Endothelial cell of umbilical vein (primary cell): Measurements from ENCODE around the gene MDH2. TPM values are rescaled to one million over a fixed set of nuclear protein-coding genes. Genes with fewer than 3 reads are reported as not detected.

Experiments
- BruUV-seq: library from RNA; stranded (reverse); fragments of 400-500 nt; replicated peaks from 2 replicates; lab custom pipeline; 2021; lab: Mats Ljungman, UMichigan
- CTCF ChIA-PET: fragments of 300-600, 350-600 bp; sonication (Branson Sonifier 250); formaldehyde crosslinking; loops from one replicate; lab custom pipeline; 2021; ENCODE audit warnings: antibody characterized with exemption, inconsistent platforms; lab: Charles Lee
- POLR2A ChIA-PET: fragments of 300-600, 350-600 bp; sonication (Branson Sonifier 250); formaldehyde crosslinking; loops from one replicate; lab custom pipeline; 2021; ENCODE audit warnings: antibody characterized with exemption, inconsistent platforms; lab: Charles Lee
- DNase-seq: peaks from one replicate; pipeline ENCODE4 v3.0.0-alpha.2; 2011; ENCODE audit warnings: low read depth, low spot score
- FAIRE-seq: peaks from 2 replicates; lab custom pipeline; 2011; peaks lifted over from hg19 to GRCh38; lab: Jason Lieb, UNC
- H2AFZ ChIP-seq: 2 replicates; pipeline ENCODE4 v1.6.0; 2012; ENCODE audit warnings: low read depth, low read length, control low read depth, inconsistent platforms
- H3K27ac ChIP-seq: 2 replicates; pipeline ENCODE4 v1.5.1; 2011; ENCODE audit warnings: low read depth, mild to moderate bottlenecking, control low read depth, low read length, moderate library complexity; ENCODE audit not compliant: insufficient read depth
- H3K27me3 ChIP-seq, 2 experiments: 2 replicates each; pipeline versions ENCODE4 v1.6.0 to v1.6.1; 2011; ENCODE audit warnings: low read length in 2 of 2, mixed read lengths in 1 of 2; ENCODE audit not compliant: control insufficient read depth in 2 of 2, insufficient read depth in 2 of 2
- H3K36me3 ChIP-seq, 2 experiments: 2 replicates in 1 of 2; 3 replicates in 1 of 2; pipeline ENCODE4 v1.5.1; 2011; ENCODE audit warnings: low read length in 2 of 2, mild to moderate bottlenecking in 1 of 2, moderate library complexity in 1 of 2; ENCODE audit not compliant: control insufficient read depth in 2 of 2, insufficient read depth in 2 of 2; ENCODE audit errors: extremely low read depth in 1 of 2
- H3K4me1 ChIP-seq: 3 replicates; pipeline ENCODE4 v1.5.1; 2011; ENCODE audit warnings: mild to moderate bottlenecking, low read length; ENCODE audit not compliant: control insufficient read depth, insufficient read depth; ENCODE audit errors: extremely low read depth
- H3K4me2 ChIP-seq: 2 replicates; pipeline ENCODE4 v1.6.1; 2011; ENCODE audit warnings: low read length, control low read depth, mixed read lengths; ENCODE audit not compliant: insufficient read depth
- H3K4me3 ChIP-seq, 3 experiments: fragments of 200-600 bp in 1 of 3; sonication (generic), shearing (Covaris generic) in 1 of 3; replicated peaks in 1 of 3; 2 replicates each; pipeline ENCODE4 v1.5.1; 2011 to 2016; ENCODE audit warnings: control low read depth in 3 of 3, low read length in 3 of 3, mild to moderate bottlenecking in 2 of 3, inconsistent platforms in 1 of 3, low read depth in 1 of 3, moderate library complexity in 1 of 3; ENCODE audit not compliant: insufficient read depth in 1 of 3
- H3K79me2 ChIP-seq: 2 replicates; pipeline ENCODE4 v1.6.0; 2012; ENCODE audit warnings: low read length, inconsistent platforms; ENCODE audit not compliant: control insufficient read depth, insufficient read depth
- H3K9ac ChIP-seq: replicated peaks from 2 replicates; pipeline ENCODE3; 2011; ENCODE audit warnings: low read length, control low read depth; ENCODE audit not compliant: insufficient read depth; ENCODE audit errors: extremely low read depth
- H3K9me1 ChIP-seq: replicated peaks from 3 replicates; pipeline ENCODE4 v1.6.0; 2011; ENCODE audit warnings: mild to moderate bottlenecking, low read length; ENCODE audit not compliant: control insufficient read depth, insufficient read depth; ENCODE audit errors: extremely low read depth
- H3K9me3 ChIP-seq: replicated peaks from 2 replicates; pipeline ENCODE4 v1.5.1; 2012; ENCODE audit warnings: low read length, inconsistent platforms; ENCODE audit not compliant: control insufficient read depth, insufficient read depth
- H4K20me1 ChIP-seq: replicated peaks from 2 replicates; pipeline ENCODE3; 2011; ENCODE audit warnings: mild to moderate bottlenecking, low read length; ENCODE audit not compliant: control insufficient read depth, insufficient read depth; ENCODE audit errors: extremely low read depth
- EZH2 ChIP-seq: IDR thresholded peaks from 2 replicates; pipeline ENCODE4 v1.6.1; 2012; ENCODE audit warnings: borderline replicate concordance, low read depth, mild to moderate bottlenecking, moderate library complexity, low read length, inconsistent platforms; ENCODE audit not compliant: severe bottlenecking
- FOS ChIP-seq: IDR thresholded peaks from 2 replicates; pipeline ENCODE4 v1.6.1; 2011; ENCODE audit warnings: mild to moderate bottlenecking, low read length, moderate library complexity, borderline replicate concordance; ENCODE audit not compliant: insufficient read depth
- GATA2 ChIP-seq: IDR thresholded peaks from 2 replicates; pipeline ENCODE4 v1.7.0; 2011; ENCODE audit warnings: low read depth, mild to moderate bottlenecking, moderate library complexity, mixed read lengths, low read length; ENCODE audit not compliant: insufficient read length, insufficient read depth
- JUN ChIP-seq: IDR thresholded peaks from 2 replicates; pipeline ENCODE4 v1.6.1; 2011; ENCODE audit warnings: borderline replicate concordance, low read depth; ENCODE audit not compliant: insufficient read length, insufficient read depth
- MYC ChIP-seq: IDR thresholded peaks from one replicate; pipeline ENCODE4 v1.6.1; 2011; ENCODE audit warnings: mild to moderate bottlenecking, low read depth, low read length
- POLR2A ChIP-seq: IDR thresholded peaks from 2 replicates; pipeline ENCODE4 v1.6.1; 2012; ENCODE audit warnings: low read depth, mild to moderate bottlenecking, control low read depth, low read length
- POLR2AphosphoS5 ChIP-seq: IDR thresholded peaks from 2 replicates; pipeline ENCODE4 v1.6.1; 2012; ENCODE audit warnings: low read depth, mild to moderate bottlenecking, control low read depth, low read length, moderate library complexity; ENCODE audit not compliant: insufficient read depth
- dilution Hi-C: fragments of 300-500 bp; cut with MboI; formaldehyde crosslinking; loops from one replicate; pipeline ENCODE4 v1.15.0; 2019; ENCODE audit warnings: low sequenced_read_pairs; ENCODE audit not compliant: extremely low pct_ligation_motif_present
- intact Hi-C: fragments of 100-400 bp; cut with micrococcal nuclease; formaldehyde crosslinking; loops from one replicate; pipeline ENCODE4 v1.10.0; 2022
- polyA plus RNA-seq, 4 experiments: library from polyadenylated mRNA; depleted of rRNA in 3 of 4; stranded (reverse) in 3 of 4; unstranded in 1 of 4; fragments of >200 nt; gene quantifications; 2 replicates each; pipeline versions ENCODE4 v1.2.1 to v1.2.3, GENCODE V29; 2011 to 2012; ENCODE audit warnings: missing spikeins in 1 of 4
- total RNA-seq: library from RNA; stranded (reverse); gene quantifications from 2 replicates; pipeline ENCODE4 v1.2.3, GENCODE V29; 2021
- TF ChIP-seq, protein P1 (sequence below), 2 donors: IDR thresholded peaks; 1 replicate in 1 of 2; 2 replicates in 1 of 2; pipeline ENCODE4 v1.5.1; 2011; ENCODE audit warnings: low read length in 2 of 2, mild to moderate bottlenecking in 2 of 2, moderate library complexity in 2 of 2, control low read depth in 1 of 2, inconsistent platforms in 1 of 2, low read depth in 1 of 2; ENCODE audit not compliant: insufficient read depth in 1 of 2; ENCODE audit errors: extremely low read depth in 1 of 2
- TF ChIP-seq, protein P2 (sequence below): IDR thresholded peaks from 2 replicates; pipeline ENCODE4 v1.6.1; 2011; ENCODE audit not compliant: insufficient read depth, insufficient read length

Gene MDH2
- total and polyA plus RNA-seq, 2 donors (not counting 3 experiments of a cell fraction or from before 2014, with no cell fraction given), result 123 to 175 TPM

DNA sequence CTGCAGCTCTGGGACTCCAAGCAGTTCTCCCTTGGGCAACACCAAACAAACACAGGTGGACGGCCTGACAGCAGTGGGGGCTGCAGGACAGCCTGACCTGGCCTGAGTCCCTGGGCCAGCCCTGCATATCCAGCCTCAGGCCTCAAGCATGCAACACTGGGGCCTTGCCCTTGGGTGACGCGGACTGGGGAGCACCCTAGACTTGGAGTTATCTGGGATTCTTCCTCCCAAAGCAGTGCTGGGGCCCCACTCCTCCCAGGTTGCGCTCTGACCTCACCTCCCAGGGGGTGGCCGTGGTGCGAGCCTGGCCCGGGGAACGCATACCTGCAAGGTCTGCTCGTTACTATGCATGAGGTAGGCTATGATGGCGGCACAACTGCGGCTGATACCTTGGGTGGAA is 47.3 kb upstream of the MDH2 start:
- H3K27ac ChIP-seq, result no peak overlapping the region
- TF ChIP-seq EZH2 (no peak), MYC (no peak), POLR2AphosphoS5 (no peak), FOS (no peak), GATA2 (no peak), JUN (no peak), POLR2A (no peak)
- TF ChIP-seq, protein P1, sequence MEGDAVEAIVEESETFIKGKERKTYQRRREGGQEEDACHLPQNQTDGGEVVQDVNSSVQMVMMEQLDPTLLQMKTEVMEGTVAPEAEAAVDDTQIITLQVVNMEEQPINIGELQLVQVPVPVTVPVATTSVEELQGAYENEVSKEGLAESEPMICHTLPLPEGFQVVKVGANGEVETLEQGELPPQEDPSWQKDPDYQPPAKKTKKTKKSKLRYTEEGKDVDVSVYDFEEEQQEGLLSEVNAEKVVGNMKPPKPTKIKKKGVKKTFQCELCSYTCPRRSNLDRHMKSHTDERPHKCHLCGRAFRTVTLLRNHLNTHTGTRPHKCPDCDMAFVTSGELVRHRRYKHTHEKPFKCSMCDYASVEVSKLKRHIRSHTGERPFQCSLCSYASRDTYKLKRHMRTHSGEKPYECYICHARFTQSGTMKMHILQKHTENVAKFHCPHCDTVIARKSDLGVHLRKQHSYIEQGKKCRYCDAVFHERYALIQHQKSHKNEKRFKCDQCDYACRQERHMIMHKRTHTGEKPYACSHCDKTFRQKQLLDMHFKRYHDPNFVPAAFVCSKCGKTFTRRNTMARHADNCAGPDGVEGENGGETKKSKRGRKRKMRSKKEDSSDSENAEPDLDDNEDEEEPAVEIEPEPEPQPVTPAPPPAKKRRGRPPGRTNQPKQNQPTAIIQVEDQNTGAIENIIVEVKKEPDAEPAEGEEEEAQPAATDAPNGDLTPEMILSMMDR (IDR thresholded peaks at IDR 0.05; ENCODE audit: extremely low read depth in 1 of 2, insufficient read depth in 1 of 2, low read depth in 1 of 2, low read length in 2 of 2), result no peak
- TF ChIP-seq, protein P2, sequence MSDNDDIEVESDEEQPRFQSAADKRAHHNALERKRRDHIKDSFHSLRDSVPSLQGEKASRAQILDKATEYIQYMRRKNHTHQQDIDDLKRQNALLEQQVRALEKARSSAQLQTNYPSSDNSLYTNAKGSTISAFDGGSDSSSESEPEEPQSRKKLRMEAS, result no peak
- no peaks in the 10 kb centered on the region for H3K9me1 ChIP-seq
- FAIRE-seq (no peak), DNase-seq (no peak)
- ChIA-PET CTCF (interaction anchor here (1.6 kb wide), 1 partner anchor 20 kb away, joined by 3 read pairs; no protein-coding TSS in a partner anchor), POLR2A (no interaction called here)
- no peaks in the 10 kb centered on the region for H3K27me3 ChIP-seq
- no peaks in the 10 kb centered on the region for H3K79me2 ChIP-seq
- H3K4me1 ChIP-seq, result no peaks in the 10 kb centered on the region
- no TSS peak for BruUV-seq
- H3K4me3 ChIP-seq, result no peak overlapping the region
- H3K4me2 ChIP-seq, result no peak overlapping the region
- H3K9ac ChIP-seq, result no peak overlapping the region
- no peaks in the 10 kb centered on the region for H3K9me3 ChIP-seq
- no peaks in the 10 kb centered on the region for H4K20me1 ChIP-seq
- no peak overlapping the region for H2AFZ ChIP-seq
- dilution Hi-C loops, result no loop called here
- peaks cover 0 to 28% of the 10 kb centered on the region in 2 experiments for H3K36me3 ChIP-seq
- intact Hi-C loops, result no loop called here
